Measurements from ENCODE around the gene PTGER1.

The PTGER1 gene

GRCh38 chr19:14502334-14503092, 27.4 kb upstream of the PTGER1 start:
- DNase-seq, result no peak

- peak; percentile 62 for DNase-seq
Measured at GRCh38 chr19:14497228-14497921, 22.2 kb upstream of the PTGER1 start.

GRCh38 chr19:14496834-14497227, 21.7 kb upstream of the PTGER1 start:
- no peak for DNase-seq

- peak; percentile 99 for DNase-seq
Measured at GRCh38 chr19:14496029-14496833, 21.1 kb upstream of the PTGER1 start, which contains the start of gene GIPC1. Gene GIPC1 (minus strand): TSS chr19:14496127. CDS start chr19:14482976, 13,151 bp downstream.

- DNase-seq, result peak; percentile 70
Measured at GRCh38 chr19:14495672-14496028, 20.5 kb upstream of the PTGER1 start.

GRCh38 chr19:14494910-14495671, 19.9 kb upstream of the PTGER1 start:
- DNase-seq, result peak; percentile 46

GRCh38 chr19:14494411-14494810, 19.3 kb upstream of the PTGER1 start:
- DNase-seq, result no peak

GRCh38 chr19:14492756-14493337, 17.7 kb upstream of the PTGER1 start:
- no peak for DNase-seq

- no peak for DNase-seq
Measured at GRCh38 chr19:14487370-14488125, 12.4 kb upstream of the PTGER1 start.

- DNase-seq, result no peak
Measured at GRCh38 chr19:14482172-14482941, 7.2 kb upstream of the PTGER1 start.

GRCh38 chr19:14480700-14481079, 5.5 kb upstream of the PTGER1 start:
- no peak for DNase-seq

- DNase-seq, result no peak
Measured at GRCh38 chr19:14479975-14480699, 5.0 kb upstream of the PTGER1 start.

GRCh38 chr19:14479309-14479974, 4.3 kb upstream of the PTGER1 start:
- no peak for DNase-seq

- no peak for DNase-seq
Measured at GRCh38 chr19:14478113-14478545, 3.0 kb upstream of the PTGER1 start.

- no peak for DNase-seq
Measured at GRCh38 chr19:14477418-14478112, 2.4 kb upstream of the PTGER1 start.

- no peak for DNase-seq
Measured at GRCh38 chr19:14476673-14477401, 1.7 kb upstream of the PTGER1 start.

GRCh38 chr19:14476327-14476672, 1.1 kb upstream of the PTGER1 start:
- DNase-seq, result no peak

GRCh38 chr19:14474827-14475226, 327 bp downstream of the PTGER1 start:
- DNase-seq, result no peak
